ENCODE results near the gene HNF4A. TPM values are rescaled to one million over a fixed set of nuclear protein-coding genes. Genes with fewer than 3 reads are reported as not detected.
A peak's percentile ranks its signal among the peaks of the same experiment; 100 is the strongest.

The HNF4A gene
- total RNA-seq, 1 donor = not detected

DNA sequence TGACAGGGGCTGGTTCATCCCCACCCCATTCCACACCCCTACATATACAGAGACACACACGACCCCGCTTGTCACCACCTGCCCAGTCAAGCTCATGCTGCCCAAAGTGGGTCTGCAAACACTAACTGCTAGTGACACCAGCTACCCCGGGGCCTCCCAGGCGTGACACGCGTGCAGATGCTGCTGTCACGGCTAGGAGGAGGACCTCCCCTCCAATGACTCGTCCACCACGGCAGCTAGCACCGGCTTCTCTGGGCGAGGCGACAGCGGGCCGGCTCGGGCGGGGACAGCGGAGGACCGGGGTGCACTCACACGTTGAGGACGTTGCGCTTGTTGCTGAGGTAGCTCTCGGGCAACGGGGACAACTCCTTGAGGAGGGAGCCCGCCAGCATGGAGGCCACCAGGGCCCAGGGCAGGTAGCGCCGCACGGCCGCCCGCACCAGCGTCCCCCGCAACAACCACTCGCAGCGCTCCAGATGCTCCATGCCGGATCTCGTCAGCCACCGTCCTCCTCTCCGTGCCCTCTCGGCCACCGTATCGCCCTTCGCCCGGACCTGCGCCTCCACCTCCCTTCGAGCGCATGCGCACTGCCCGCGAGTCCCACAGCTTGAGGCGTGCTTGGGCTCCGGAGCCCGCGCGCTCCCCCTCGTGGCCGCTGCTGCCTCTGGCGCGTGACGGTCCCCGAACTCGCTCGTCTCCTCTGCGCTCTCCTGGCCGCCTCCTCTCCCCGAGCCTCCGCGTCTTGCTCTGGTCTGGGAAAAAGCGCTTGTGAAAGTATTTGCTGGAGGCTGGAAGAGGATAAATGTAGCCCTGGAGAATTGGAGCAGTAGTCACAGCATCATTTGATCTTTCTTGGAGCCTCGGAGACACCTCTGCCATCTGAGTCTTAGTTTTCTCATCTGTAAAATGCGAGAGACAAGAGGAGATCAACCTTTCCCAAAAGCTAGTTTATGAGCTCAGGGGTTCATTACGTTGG, 44.5 kb upstream of the HNF4A start, which contains the start of gene FITM2:
FITM2 (minus strand) TSS at position 539 of the 976 bp plus-strand sequence; CDS start at position 485, 54 bp downstream.
- Histone ChIP-seq H3K4me2 (ENCODE audit: insufficient read depth, low read length) (peak within 1 kb of the TSS; percentile 100), H4K20me1 (ENCODE audit: insufficient read depth, low read length) (no peaks in the 10 kb centered on the region), H3K9me3 (ENCODE audit: low read depth, low read length) (no peaks in the 10 kb centered on the region), H3K36me3 (ENCODE audit: insufficient read depth, low read length) (no peaks in the 10 kb centered on the region), H2AFZ (ENCODE audit: low read length) (peak within 1 kb of the TSS; percentile 98), H3K4me1 (ENCODE audit: insufficient read depth, low read length) (peaks cover 13% of the 10 kb centered on the region), H3K27ac (ENCODE audit: low read depth, low read length) (peak within 1 kb of the TSS; percentile 39), H3K27me3 (ENCODE audit: insufficient read depth, low read length) (no peaks in the 10 kb centered on the region), H3K4me3 (ENCODE audit: insufficient read depth, low read length) (peak within 1 kb of the TSS; percentile 96), H3K79me2 (ENCODE audit: insufficient read depth, low read length) (peaks cover 16% of the 10 kb centered on the region)
- peak; percentile 100 for DNase-seq (ENCODE audit: insufficient read length, low spot score, missing footprints)
- TF ChIP-seq, protein P1, sequence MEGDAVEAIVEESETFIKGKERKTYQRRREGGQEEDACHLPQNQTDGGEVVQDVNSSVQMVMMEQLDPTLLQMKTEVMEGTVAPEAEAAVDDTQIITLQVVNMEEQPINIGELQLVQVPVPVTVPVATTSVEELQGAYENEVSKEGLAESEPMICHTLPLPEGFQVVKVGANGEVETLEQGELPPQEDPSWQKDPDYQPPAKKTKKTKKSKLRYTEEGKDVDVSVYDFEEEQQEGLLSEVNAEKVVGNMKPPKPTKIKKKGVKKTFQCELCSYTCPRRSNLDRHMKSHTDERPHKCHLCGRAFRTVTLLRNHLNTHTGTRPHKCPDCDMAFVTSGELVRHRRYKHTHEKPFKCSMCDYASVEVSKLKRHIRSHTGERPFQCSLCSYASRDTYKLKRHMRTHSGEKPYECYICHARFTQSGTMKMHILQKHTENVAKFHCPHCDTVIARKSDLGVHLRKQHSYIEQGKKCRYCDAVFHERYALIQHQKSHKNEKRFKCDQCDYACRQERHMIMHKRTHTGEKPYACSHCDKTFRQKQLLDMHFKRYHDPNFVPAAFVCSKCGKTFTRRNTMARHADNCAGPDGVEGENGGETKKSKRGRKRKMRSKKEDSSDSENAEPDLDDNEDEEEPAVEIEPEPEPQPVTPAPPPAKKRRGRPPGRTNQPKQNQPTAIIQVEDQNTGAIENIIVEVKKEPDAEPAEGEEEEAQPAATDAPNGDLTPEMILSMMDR (IDR thresholded peaks at IDR 0.05; ENCODE audit: extremely low read depth, low read depth, low read length) = peak; percentile 85

DNA sequence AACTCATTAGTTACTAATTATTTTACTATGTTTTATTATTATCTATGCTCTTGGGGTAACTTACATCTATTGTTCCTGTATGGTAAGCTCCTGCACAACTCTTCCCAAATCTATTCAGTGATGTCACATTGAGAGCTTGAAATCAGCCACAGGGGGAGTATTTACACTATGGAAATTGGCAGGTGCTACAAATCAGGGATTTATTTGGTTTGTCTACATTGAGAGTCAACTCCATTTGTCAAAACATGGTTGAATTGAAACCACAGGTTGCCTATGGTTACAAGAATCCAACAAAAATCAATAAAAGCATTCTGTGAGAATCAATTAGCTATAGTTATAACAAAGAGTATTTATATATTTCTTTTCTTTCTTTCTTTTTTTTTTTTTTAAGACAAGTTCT, 40.6 kb upstream of the HNF4A start:
- Histone ChIP-seq H2AFZ (ENCODE audit: low read length) (no peak overlapping the region), H4K20me1 (ENCODE audit: insufficient read depth, low read length) (no peaks in the 10 kb centered on the region), H3K27me3 (ENCODE audit: insufficient read depth, low read length) (peaks cover 3% of the 10 kb centered on the region), H3K4me1 (ENCODE audit: insufficient read depth, low read length) (peaks cover 9% of the 10 kb centered on the region), H3K9me3 (ENCODE audit: low read depth, low read length) (no peaks in the 10 kb centered on the region), H3K4me2 (ENCODE audit: insufficient read depth, low read length) (no peak overlapping the region), H3K36me3 (ENCODE audit: insufficient read depth, low read length) (no peaks in the 10 kb centered on the region), H3K79me2 (ENCODE audit: insufficient read depth, low read length) (peaks cover 8% of the 10 kb centered on the region), H3K4me3 (ENCODE audit: insufficient read depth, low read length) (no peak overlapping the region), H3K27ac (ENCODE audit: low read depth, low read length) (no peak overlapping the region)
- DNase-seq (ENCODE audit: insufficient read length, low spot score, missing footprints) = no peak
- TF ChIP-seq, protein P1 (IDR thresholded peaks at IDR 0.05; ENCODE audit: extremely low read depth, low read depth, low read length) = no peak

- no peak overlapping the region for H2AFZ ChIP-seq (ENCODE audit: low read length)
- no peaks in the 10 kb centered on the region for H3K9me3 ChIP-seq (ENCODE audit: low read depth, low read length)
- TF ChIP-seq, protein P1 (IDR thresholded peaks at IDR 0.05; ENCODE audit: extremely low read depth, low read depth, low read length) = no peak
- H3K36me3 ChIP-seq (ENCODE audit: insufficient read depth, low read length) = no peaks in the 10 kb centered on the region
- H3K27ac ChIP-seq (ENCODE audit: low read depth, low read length) = no peak overlapping the region
- peaks cover 3% of the 10 kb centered on the region for H3K27me3 ChIP-seq (ENCODE audit: insufficient read depth, low read length)
- DNase-seq (ENCODE audit: insufficient read length, low spot score, missing footprints) = no peak
- H3K4me3 ChIP-seq (ENCODE audit: insufficient read depth, low read length) = no peak overlapping the region
- no peak overlapping the region for H3K4me2 ChIP-seq (ENCODE audit: insufficient read depth, low read length)
- no peaks in the 10 kb centered on the region for H3K79me2 ChIP-seq (ENCODE audit: insufficient read depth, low read length)
- H4K20me1 ChIP-seq (ENCODE audit: insufficient read depth, low read length) = no peaks in the 10 kb centered on the region
- H3K4me1 ChIP-seq (ENCODE audit: insufficient read depth, low read length) = no peaks in the 10 kb centered on the region
Measured at GRCh38 chr20:44319839-44320422, 35.6 kb upstream of the HNF4A start.

- TF ChIP-seq, protein P1 (IDR thresholded peaks at IDR 0.05; ENCODE audit: extremely low read depth, low read depth, low read length) = no peak
- no peak for DNase-seq (ENCODE audit: insufficient read length, low spot score, missing footprints)
- H3K79me2 ChIP-seq (ENCODE audit: insufficient read depth, low read length) = no peaks in the 10 kb centered on the region
Measured at GRCh38 chr20:44324343-44324742, 31.2 kb upstream of the HNF4A start.

More at GRCh38 chr20:44324343-44324742, 31.2 kb upstream of the HNF4A start:
- Histone ChIP-seq H3K27me3 (ENCODE audit: insufficient read depth, low read length) (peaks cover 7% of the 10 kb centered on the region), H3K4me2 (ENCODE audit: insufficient read depth, low read length) (no peak overlapping the region), H3K4me1 (ENCODE audit: insufficient read depth, low read length) (no peaks in the 10 kb centered on the region), H4K20me1 (ENCODE audit: insufficient read depth, low read length) (no peaks in the 10 kb centered on the region), H3K4me3 (ENCODE audit: insufficient read depth, low read length) (no peak overlapping the region), H3K9me3 (ENCODE audit: low read depth, low read length) (no peaks in the 10 kb centered on the region), H3K27ac (ENCODE audit: low read depth, low read length) (no peak overlapping the region), H2AFZ (ENCODE audit: low read length) (no peak overlapping the region), H3K36me3 (ENCODE audit: insufficient read depth, low read length) (no peaks in the 10 kb centered on the region)
